ENCODE results near the gene GH1.
A peak's percentile ranks its signal among the peaks of the same experiment; 100 is the strongest.
"Not testable (repeated sequence)": the region's sequence is repeated elsewhere in the genome, so short reads cannot be mapped to it uniquely, and the experiment has no call there.

The GH1 gene

DNA sequence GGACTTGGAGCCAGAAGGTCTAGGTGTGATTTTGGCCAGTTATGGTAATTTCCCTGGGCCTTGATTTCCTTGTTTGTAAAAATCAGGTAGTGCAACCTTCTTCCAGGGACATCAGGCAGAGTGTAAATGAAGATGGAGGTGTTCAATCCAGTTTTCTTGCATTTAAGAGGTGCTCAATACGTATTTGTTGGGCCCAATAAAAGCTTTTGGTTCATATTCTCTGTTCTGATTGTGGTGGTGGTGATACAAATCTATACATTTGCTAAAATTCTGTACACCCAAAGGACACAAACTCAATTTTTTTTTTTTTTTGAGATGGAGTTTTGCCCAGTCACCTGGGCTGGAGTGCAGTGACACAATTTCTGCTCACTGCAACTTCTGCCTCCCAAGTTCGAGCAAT lies 7.5 kb upstream of the GH1 start:
- DNase-seq (ENCODE audit: low spot score): no peak

GRCh38 chr17:63925615-63926014 lies 7.0 kb upstream of the GH1 start:
- peak; percentile 83 for DNase-seq (ENCODE audit: low spot score)

- DNase-seq (ENCODE audit: low spot score): not testable (repeated sequence)
Observed at GRCh38 chr17:63922402-63922801, 3.8 kb upstream of the GH1 start.

DNA sequence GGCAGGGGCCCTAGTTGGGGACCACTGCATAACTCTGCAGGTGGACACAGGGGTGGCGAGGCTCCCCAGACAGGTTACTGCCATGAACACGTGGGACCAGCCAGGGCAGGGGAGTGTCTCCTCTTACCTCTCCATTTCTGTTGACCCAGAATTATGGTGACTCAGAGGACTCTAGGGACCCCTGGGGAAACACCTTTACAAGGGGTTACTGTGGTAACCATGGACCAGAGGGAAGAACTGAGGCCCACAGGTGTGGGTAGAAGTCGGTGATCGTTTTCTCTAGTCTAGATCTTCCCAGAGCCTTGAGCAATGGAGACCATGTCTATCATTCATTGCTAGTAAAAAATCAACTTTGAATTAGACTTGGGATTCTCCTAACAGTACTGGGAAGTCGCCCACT lies 2.1 kb upstream of the GH1 start:
- DNase-seq (ENCODE audit: low spot score): not testable (repeated sequence)

DNA sequence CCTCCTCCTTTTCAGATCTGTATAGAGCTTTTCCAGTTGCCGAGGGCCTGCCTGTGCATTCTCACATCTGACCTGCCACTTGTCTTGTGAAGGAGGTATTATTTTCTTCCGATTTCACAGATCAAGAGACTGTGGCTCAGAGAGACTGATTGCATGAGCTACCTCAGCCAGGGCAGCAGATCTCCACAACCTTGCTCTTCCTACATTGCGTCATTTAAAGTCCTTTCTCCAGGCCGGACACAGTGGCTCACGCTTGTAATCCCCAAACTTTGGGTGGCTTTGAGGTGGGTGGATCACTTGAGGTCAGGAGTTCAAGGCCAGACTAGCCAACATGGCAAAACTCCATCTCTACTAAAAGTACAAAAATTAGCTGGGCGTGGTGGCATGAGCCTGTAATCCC lies 1.4 kb upstream of the GH1 start:
- not testable (repeated sequence) for DNase-seq (ENCODE audit: low spot score)

DNA sequence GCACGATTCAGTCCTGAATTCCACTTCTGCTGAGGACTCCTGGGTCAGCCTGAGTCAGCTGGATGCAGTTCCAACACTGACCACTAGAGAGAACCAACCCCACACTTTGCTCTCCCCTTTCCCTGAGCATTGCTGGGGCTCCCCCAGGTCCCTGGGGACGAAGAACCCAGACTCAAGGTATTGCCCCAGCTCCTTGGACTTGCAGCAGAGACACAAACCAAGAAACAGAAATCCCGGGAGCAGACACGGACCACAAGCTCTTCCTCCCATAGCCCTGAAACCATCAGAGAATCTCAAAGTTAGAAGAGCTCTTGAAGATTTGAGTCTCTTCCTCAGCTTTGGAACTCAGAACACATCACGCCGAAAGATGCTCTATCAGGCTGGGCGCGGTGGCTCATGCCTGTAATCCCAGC lies 678 bp upstream of the GH1 start:
- DNase-seq (ENCODE audit: low spot score): peak; percentile 82

- no peak for DNase-seq (ENCODE audit: low spot score)
Observed at GRCh38 chr17:63918305-63918704, 334 bp downstream of the GH1 start.

- no peak for DNase-seq (ENCODE audit: low spot score)
Observed at GRCh38 chr17:63917646-63918045, 993 bp downstream of the GH1 start.

DNA sequence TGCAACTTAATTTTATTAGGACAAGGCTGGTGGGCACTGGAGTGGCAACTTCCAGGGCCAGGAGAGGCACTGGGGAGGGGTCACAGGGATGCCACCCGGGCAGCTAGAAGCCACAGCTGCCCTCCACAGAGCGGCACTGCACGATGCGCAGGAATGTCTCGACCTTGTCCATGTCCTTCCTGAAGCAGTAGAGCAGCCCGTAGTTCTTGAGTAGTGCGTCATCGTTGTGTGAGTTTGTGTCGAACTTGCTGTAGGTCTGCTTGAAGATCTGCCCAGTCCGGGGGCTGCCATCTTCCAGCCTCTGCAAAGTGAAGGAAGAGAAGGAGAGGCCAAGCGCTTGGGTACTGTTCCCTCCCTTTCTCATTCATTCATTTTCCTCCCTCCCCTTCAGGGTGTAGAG lies 1.4 kb downstream of the GH1 start:
- DNase-seq (ENCODE audit: low spot score): not testable (repeated sequence)

DNA sequence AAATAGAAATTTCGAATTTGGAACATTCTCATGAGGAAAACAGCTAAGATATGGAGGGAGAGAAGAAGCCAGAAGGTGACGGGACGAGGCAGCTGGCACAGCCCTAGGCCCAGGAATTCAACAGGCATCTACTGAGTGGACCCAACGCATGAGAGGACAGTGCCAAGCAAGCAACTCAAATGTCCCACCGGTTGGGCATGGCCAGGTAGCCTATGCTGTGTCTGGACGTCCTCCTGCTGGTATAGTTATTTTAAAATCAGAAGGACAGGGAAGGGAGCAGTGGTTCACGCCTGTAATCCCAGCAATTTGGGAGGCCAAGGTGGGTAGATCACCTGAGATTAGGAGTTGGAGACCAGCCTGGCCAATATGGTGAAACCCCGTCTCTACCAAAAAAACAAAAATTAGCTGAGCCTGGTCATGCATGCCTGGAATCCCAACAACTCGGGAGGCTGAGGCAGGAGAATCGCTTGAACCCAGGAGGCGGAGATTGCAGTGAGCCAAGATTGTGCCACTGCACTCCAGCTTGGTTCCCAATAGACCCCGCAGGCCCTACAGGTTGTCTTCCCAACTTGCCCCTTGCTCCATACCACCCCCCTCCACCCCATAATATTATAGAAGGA lies 2.0 kb downstream of the GH1 start:
- no peak for DNase-seq (ENCODE audit: low spot score)

DNA sequence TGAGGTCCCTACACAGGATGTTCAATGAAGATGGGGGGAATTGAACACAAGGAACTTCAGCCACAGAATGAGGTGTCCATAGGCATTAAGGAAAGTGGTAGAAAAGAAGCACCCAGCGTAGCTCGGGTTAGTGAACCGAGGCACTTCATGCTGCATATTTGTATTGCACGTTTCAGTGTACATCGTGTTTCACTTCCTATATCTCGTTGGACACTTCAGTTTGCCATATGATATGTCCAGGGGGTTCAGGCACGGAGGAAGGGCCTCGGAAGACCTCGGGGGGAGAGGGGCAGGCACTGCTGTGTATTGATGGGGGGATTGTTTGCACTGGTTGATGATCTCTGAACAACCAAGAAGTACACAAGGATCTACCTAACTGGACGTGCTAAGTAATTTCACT lies 2.9 kb downstream of the GH1 start:
- not testable (repeated sequence) for DNase-seq (ENCODE audit: low spot score)

GRCh38 chr17:63914471-63914870 lies 4.2 kb downstream of the GH1 start:
- no peak for DNase-seq (ENCODE audit: low spot score)

DNA sequence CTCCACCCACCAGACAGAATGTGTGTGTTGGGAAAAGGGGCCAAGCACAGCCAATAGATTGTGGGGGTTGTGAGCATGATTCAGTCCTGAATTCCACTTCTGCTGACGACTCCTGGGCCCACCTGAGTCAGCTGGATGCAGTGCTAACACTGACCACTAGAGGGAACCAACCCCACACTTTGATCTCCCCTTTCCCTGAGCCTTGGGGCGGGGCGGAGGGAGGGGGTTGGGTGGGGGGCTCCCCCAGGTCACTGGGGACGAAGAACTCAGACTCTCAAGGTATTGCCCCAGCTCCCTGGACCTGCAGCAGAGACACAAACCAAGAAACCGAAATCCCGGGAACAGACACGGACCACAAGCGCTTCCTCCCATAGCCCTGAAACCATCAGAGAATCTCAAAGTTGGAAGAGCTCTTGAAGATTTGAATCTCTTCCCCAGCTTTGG lies 7.0 kb downstream of the GH1 start:
- peak; percentile 70 for DNase-seq (ENCODE audit: low spot score)

GRCh38 chr17:63911041-63911635 lies 7.5 kb downstream of the GH1 start, which contains the start of gene CSHL1:
TSS of gene CSHL1 (minus strand) at chr17:63911258. CDS start at chr17:63911196, 62 bp downstream.
- DNase-seq (ENCODE audit: low spot score): no peak

GRCh38 chr17:63910096-63910495 lies 8.5 kb downstream of the GH1 start:
- DNase-seq (ENCODE audit: low spot score): no peak

- DNase-seq (ENCODE audit: low spot score): not testable (repeated sequence)
Observed at GRCh38 chr17:63909586-63909985, 9.1 kb downstream of the GH1 start.

DNA sequence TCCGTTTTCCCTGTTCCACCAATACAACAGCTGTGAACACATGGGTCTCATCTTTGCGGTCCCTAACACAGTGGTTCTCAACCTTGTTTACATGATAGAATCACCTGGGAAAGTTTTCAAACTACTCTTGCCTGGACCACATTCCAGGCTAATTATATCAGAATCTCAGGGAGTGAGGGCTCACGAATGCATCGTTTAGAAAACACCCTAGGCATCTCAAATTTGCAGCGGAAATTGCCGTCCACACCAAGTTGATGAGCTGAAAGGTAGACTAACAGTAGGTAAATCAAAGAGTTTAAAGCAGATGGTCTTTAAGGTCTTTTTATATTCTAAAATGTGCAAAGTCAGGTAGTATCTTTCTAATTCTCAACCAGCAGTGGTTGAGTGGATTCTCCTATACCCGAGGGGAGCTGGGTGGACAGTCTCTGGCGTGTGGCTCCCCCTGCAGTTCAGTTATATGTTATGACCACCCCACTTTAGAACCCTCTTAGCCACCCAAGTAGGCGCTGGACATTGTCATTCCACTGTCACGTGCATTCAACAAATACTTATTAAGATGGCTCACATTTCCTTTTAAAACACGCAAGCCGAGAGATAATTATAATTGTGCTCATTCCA lies 11.4 kb downstream of the GH1 start:
- DNase-seq (ENCODE audit: low spot score): not testable (repeated sequence)

DNA sequence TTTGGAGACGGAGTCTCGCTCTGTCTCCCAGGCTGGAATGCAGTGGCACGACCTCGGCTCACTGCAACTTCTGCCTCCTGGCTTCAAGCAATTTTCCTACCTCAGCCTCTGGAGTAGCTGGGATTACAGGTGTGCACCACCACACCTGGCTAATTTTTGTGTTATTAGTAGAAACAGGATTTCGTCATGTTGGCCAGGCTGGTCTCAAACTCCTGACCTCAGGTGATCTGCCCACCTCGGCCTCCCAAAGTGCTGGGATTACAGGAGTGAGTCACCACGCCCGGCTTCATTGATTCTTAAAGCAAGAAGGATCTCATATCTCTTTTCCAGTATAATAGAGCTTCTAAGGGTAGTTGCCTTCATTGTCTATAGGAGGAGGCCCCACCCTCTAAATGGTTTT lies 13.8 kb downstream of the GH1 start:
- DNase-seq (ENCODE audit: low spot score): not testable (repeated sequence)

DNA sequence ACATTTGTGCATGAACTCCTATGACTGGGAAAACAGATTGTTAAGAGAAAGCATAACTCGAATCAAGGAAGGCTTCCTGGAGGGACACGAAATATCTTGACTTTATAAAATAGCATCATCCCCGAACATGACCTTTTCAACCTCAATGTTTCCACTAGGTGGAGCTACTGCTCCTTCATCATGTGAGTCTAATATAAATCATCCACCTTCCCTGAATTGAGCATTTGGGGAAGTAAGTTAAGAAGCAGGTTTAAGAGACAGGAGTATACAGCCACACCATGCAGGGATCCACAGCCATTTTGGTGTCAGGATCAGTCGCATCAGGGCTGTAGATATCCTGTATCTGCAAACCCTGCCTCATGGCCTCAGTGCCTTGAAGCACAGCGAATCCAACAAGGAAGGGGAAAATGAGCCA lies 14.8 kb downstream of the GH1 start:
- DNase-seq (ENCODE audit: low spot score): not testable (repeated sequence)

DNA sequence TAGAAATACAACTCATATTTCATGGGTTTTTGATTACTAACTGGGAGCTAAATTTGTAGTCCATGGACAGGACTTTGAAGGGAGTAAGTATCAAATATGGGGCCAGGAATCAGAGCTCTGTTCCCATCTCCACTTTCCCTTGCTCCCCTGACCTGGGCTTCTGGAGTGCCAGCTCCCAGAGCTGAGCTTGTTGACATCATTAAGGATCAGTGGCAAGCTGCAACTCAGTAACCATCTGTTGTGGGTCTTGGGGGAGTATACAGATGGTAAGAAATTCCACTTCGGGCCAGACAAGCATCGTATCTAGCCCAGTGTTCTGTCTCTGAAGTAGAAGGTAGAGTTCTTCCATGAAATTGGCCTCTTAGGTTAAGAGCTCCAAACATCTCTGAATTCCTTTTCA lies 16.7 kb downstream of the GH1 start:
- DNase-seq (ENCODE audit: low spot score): not testable (repeated sequence)

DNA sequence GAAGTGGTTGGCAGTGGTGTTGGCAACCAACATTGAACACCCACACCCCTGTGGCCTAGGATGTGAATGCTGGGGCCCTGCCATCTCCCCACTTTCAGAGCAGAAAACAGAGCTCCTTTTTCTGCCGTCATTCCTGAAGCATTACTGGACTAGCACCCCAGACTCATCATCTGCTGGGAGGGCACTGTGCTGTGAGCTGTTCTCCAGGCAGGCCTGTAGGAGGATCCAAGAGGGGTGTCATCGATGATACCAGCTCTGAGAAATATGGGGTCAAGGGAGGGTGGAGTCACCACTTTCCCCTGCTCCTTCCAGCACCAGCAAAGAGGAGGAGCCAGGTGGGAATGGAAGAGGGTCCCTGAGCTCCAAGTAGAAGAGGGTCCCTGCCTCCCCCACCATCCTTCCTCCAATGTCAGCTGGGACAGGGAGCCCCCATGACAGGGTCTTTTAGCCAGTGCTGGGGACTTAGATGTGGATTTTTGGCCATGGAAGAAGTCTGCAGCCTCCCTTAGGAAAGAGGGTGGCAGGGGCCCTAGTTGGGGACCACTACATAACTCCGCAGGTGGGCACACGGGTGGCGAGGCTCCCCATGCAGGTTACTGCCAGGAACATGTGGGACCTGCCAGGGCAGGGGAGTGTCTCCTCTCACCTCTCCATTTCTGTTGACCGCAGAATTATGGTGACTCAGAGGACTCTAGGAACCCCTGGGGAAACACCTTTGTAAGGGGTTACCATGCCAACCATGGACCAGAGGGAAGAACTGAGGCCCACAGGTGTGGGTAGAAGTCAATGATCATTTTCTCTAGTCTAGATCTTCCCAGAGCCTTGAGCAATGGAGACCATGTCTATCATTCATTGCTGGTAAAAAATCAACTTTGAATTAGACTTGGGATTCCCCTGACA lies 19.5 kb downstream of the GH1 start:
- not testable (repeated sequence) for DNase-seq (ENCODE audit: low spot score)
